GM18499 (cell line): ENCODE data around the gene NDUFA6.
A peak's percentile ranks its signal among the peaks of the same experiment; 100 is the strongest.
"Not testable (repeated sequence)": the region's sequence is repeated elsewhere in the genome, so short reads cannot be mapped to it uniquely, and the experiment has no call there.

Experiments used
- ATAC-seq: cut with Tn5 transposase; IDR thresholded peaks from one replicate; pipeline ENCODE4 v1.9.1; 2021; ENCODE audit warnings: moderate number of reproducible peaks; ENCODE audit not compliant: insufficient read depth, unreplicated experiment

Gene NDUFA6

DNA sequence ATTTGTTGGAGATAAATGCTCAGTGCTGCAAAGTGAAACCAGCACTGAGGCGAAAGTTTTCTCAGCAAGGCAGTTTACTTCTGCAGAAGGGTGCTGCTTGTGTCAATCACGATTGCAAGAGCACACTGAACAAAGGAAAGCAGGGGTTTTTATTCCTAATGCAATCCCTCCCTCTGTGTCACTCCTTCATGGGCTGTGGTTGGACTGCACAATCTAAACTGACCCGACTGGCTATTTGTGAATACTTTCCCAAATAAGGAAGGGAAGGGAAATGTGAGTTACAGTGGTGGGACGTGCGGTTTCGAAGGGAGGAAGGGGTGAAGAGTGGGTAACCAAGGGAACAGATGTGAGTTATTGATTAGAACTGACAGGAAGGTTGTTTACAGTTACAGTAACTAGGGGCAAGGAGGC lies 24.9 kb upstream of the NDUFA6 start:
- not testable (repeated sequence) for ATAC-seq

DNA sequence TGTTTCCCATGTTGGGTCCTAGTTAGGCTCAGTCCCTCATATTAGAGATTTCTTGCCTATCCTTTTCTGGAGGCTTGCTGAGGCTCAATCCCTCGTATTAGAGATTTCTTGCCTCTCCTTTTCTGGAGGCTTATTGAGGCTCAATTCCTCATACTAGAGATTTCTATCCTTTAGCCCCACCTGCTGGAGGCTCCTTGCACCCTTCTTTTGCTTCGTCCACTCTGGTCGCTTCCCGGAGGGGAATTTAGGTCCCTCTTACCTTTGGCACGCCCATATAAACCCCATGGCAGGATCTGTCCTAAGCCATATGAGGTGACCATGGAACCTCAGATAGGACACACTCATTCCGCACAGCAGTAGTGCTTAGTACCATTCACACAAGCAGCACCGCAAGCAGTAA lies 24.1 kb upstream of the NDUFA6 start:
- no peak for ATAC-seq

DNA sequence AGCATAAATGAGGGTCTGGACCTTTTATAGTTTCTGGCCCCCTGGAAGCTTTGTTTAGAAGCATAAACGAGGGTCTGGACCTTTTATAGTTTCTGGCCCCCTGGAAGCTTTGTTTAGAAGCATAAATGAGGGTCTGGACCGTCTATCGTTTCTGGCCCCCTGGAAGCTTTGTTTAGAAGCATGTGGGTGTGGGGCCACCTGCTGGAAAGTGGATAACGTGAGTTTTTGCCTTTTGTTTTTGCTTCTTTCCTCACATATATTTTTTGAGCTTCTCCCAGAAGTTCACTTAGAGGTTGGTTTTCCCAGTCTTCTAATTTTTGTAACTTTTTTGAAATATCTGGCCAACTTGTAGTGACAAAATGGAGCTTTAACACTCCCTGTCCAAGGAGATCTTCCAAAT lies 22.2 kb upstream of the NDUFA6 start:
- ATAC-seq: not testable (repeated sequence)

DNA sequence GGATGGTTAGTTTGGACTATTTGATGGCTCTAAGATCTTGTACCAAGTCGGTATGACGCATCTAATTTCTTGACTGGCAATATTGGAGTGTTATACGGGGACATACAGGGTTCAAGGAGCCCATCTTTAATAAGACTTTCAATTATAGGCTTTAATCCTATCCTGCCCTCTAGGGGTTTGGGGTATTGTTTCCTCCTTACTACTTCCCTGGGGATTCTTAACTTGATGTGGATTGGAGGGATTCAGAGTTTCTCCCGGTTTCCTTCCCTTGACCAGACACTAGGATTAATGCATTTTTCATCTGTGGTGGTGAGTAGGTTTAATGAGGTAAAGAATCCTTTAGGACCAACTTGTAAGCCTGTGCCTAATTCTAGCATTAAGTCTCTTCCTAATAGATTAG lies 21.2 kb upstream of the NDUFA6 start:
- ATAC-seq: no peak

DNA sequence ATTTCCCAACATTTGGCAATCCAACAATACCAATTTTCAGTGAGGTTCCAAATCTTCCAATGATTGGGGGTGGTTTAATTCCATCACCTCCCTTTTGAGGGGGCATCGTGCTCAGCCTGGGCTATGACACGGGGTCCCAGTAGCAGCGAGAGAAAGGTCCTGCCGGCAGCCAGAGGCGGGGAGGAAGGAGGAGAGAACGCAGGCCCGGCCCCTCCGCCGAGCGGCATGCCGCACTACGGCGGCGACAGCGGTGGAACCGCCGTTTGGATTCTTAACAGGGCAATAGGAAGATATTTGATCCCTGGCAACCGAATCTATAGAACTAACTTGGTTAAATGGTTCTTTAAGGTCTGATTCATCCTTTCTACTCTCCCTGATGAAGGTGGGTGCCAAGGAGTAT lies 18.3 kb upstream of the NDUFA6 start:
- ATAC-seq: no peak

DNA sequence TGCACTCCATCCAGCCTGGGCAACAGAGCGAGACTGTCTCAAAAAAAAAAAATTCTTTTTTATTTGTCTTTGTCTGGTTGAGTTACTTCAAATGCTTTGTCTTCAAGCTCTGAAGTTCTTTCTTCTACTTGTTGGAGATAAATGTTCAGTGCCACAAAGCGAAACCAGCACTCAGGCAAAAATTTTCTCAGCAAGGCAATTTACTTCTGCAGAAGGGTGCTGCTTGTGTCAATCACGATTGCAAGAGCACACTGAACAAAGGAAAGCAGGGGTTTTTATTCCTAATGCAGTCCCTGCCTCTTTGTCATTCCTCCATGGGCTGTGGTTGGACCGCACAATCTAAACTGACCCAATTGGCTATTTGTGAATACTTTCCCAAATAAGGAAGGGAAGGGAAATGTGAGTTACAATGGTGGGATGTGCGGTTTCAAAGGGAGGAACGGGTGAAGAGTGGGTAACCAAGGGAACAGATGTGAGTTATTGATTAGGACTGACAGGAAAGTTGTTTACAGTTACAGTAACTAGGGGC lies 13.8 kb upstream of the NDUFA6 start:
- not testable (repeated sequence) for ATAC-seq

DNA sequence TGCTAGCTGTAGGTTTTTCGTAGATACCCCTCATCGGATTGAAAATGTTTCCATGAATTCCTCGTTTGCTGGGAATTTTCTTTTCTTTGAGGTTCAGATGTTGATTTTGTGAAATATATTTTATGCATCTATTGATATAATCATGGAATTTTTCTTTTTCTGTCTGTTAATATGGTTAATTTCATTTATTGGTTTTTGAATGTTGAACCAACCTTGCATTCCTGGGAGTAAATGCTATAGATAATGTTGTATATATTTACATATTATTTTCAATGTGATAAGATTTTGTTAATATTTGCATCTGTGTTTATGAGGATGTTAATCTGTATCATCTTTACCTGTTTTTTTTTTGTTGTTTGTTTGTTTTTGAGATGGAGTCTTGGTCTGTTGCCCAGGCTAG lies 10.6 kb upstream of the NDUFA6 start:
- ATAC-seq: no peak

DNA sequence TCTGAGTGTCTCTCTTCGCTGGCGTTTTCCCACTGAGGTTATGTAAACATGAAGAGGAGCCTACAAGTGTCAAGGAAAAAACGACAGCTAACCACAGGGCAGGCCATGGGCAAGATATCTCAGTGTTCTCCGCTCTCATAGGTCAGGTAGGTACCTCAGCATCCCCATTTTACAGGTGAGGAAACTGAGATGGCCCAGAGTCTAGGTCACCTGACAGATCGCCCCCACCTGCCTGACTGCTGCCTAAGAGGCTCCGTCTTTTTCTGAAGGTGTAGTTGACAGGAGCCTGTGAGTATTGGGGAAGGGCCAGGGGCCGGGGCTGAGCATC lies 847 bp upstream of the NDUFA6 start:
- ATAC-seq: no peak

DNA sequence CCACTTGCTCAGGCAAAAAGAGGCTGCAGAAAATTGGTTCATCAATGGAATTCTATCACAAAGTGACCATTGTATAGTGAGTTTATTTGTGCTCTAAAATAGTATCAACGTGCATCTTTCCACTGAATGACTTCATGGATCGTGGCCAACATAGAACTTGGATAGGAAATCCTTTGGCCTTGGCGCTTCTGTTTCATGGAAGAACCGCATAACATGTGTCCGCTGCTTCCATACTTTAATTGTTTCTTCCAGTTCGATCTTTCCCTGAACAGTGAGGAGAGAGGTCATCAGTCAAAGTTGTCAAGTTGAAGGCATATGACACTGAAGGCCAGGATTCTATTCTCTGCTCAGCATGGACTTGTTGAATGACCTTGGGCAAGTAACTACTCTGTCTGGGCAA lies 4.5 kb downstream of the NDUFA6 start:
- no peak for ATAC-seq

DNA sequence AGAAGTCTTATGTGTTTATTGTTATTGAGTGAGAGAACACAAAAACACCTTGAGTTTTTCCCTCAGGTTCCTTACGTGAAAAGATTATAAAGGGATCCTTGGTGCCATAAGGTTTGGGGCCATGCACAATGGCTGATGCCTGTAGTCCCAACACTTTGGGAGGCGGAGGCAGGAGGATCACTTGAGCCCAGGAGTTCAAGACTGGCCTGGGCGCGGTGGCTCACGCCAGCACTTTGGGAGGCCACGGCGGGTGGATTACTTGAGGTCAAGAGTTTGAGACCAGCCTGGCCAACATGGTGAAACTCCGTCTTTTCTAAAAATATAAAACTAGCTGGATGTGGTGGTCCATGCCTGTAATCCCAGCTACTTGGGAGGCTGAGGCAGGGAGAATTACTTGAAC lies 5.7 kb downstream of the NDUFA6 start:
- no peak for ATAC-seq

DNA sequence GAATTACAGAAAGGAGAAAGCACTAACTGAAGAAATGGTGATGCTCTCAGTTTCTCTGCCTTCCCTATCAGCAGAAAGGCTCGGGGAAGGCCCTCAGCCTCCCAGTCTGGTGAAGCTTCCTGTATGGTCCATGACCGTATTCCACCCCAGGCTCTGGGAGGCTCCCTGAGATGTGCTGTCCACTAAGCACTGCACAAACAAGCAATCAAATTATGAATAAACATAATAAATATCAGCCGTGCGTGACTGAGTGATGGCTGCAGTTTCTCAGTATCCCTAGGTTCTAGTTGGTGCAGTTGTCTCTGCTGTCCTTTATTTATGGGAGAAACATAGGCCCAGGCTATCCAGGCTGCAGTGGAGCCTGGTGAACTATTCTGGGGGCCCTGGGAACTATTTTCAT lies 7.5 kb downstream of the NDUFA6 start:
- ATAC-seq: no peak

DNA sequence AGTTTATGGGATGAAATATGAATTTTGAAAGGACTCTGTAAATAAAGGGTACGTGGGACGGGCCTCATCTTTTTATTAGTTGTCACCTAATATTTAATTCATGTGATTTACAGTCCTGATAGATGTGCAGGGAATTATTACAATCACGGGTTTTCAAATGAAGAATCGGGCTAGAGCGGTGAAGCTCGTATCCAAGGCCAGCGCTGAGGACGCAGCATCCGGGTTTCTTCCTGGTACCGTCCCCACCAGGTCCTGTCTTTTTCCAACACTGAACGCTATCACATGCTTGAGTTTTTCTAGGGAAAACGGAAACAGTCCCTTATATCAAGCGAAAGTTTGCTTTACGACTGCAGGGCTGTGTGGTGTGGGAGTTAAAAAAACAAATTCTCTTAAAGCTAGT lies 10.3 kb downstream of the NDUFA6 start:
- no peak for ATAC-seq

DNA sequence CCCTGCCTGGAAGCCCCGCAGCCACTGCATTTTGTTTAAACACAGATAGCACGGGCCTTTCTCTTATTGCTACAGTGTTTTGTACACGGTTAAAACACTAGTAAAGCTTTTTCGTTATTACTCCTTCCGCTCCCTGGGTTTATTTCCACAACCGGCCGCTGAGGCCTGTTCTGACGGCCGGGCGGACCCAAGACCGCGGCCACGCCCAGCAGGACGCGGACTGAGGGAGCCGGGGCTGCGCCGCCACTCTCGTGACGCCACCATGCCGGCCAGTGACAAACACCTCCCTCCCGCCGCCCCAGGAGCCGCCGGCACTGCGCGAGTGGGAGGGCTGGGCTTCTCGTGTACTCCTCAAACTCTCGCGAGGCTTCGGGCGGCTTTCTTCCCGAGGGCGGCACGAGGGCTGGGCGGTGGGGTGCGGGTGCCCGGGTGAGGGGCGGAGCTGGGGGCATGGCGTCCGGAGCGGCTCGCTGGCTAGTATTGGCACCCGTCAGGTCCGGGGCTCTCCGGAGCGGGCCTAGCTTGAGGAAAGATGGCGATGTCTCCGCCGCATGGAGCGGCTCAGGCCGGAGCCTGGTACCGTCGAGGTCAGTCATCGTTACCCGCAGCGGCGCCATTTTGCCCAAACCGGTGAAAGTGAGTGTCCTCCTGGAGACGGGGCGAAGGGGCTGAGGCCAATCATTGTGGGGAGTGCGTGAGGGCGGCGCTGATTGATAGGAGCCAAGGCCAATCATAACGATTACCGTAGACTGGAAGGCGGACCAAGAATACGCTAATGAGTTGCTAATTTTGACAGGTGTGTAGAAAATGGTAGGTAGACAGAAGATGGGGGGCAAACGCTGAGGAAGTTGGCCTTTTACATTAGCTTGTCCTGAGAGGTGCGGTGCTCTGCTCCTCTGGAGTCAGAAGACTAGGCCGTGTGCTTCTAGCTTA lies 11.0 kb downstream of the NDUFA6 start, which contains the start of gene SMDT1:
Gene SMDT1, plus strand, starts transcription at position 382 of the 933 bp plus-strand sequence. Its CDS starts 69 bp downstream, at position 451.
- peak; percentile 74 for ATAC-seq

DNA sequence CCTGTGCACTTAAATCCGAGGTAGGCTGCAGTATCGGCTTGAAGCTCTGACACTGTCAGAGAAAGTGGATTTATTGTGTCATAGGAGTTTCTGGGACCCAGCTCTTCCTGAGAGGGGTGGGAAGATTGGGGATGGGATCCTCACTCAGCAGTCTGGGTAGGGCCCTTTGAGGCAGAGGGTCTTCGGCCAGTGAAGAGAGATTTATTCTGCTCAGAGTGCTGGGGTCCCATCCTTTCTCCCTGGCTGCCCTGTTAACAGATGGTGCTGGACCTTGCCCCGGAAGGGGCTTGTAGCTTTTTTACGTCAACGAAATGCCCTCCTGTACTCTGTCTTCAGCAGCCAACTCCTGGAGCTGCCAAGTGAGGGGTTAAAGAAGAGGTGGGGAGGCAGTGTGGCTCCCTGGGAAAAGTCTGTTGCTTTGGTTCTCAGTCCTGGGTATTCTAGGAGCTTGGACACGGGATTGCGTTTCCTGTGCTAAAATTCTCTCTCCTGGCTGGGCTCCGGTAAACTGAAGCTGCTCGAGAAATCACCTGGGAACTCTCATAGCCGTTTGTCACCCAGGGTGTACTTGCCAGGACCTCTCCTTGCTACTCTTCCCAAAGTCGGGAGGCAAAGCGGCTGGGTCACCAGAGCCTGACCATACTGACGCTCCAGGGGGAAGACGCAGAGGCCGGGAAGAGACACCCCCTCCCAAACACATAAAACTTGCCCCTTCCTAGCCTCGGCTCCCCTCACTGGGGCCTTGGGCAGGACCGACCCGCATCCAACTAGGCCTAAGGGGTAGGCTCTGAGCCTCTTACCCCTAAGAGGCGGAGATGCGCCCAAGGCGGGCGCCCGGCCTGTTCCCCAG lies 11.9 kb downstream of the NDUFA6 start:
- ATAC-seq: no peak

DNA sequence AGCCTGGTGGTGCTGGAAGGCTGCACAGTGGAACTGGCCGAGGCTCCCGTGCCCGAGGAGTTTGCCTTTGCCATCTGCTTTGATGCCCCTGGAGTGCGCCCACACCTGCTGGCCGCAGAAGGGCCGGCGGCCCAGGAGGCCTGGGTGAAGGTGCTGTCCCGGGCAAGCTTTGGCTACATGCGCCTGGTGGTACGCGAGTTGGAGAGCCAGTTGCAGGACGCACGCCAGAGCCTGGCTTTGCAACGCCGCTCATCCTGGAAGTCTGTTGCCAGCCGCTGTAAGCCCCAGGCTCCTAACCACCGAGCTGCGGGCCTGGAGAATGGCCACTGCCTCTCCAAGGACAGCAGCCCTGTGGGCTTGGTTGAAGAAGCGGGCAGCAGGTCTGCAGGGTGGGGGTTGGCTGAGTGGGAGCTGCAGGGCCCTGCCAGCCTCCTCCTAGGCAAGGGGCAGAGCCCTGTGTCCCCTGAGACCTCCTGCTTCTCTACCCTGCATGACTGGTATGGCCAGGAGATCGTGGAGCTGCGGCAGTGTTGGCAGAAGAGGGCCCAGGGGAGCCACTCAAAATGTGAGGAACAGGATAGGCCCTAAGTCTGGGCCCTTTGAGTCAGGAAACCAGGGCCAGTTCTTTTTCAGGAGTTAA lies 13.0 kb downstream of the NDUFA6 start:
- ATAC-seq: no peak

DNA sequence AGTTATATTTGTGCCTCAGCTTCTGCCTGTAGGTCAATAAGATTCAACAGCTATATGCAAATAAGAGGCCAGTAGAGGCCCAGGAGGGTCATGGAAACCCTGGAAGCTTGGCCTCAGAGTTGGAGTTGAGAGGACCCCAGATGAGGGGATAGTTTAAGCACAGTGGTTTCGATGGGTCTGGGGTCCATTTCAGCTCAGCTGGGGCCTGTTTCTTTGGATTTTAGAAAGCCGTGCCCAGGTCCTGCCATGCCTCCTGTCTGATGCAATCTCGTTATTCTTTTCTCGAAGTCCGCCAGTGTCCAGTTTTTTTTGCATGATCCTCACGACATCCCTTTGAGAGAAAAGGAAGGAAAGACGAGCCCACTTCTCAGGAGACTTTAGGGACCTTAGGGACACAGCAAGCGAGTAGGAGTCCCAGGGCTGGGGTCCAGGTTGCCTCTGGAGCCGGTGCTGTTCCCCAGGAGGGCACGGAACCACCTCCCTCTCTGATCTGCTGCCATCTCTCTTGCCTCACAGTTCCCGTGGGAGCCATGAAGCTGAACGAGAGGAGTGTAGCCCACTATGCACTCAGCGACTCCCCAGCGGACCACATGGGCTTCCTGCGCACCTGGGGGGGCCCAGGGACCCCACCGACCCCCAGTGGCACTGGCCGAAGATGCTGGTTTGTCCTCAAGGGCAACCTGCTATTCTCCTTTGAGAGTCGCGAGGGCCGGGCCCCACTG lies 13.6 kb downstream of the NDUFA6 start:
- ATAC-seq: no peak

DNA sequence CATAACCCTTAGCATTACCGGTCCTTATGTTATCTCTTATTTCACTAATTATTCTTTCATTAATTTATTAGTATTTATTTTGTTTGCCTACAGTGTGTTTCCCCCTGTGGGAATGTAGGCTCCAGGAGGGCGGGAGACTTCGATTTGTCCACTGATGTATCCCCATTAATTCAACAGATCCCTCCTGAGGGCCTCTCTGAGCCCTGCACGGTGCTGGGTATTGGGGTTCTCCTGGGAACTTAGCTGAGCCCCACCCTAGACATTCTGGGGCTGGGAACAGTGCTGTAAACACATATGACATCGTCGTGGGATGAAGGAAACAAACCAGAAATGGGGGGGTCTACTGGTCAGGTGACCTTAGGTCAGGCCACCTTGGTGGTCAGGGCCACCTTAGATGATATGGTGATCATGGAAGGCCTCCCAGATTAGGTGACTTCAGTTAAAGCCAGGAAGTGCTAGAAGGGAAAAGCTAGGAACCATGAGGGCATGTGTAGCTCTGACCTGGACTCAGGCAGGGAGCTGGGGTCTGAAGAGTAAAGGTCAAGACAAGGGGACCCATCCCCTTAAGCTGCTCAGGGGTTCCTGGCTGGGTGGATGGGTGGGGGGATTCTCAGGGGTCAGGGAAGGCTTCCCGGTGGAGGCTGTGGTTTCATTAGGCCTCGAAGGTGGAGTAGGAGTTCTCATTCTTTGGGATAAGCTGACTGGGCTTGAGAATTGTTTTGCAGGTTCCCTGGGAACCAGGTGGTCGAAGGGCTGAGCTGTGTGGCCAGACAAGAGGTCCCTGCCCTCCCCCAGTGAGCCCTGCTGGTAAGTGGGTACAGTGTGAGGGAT lies 15.5 kb downstream of the NDUFA6 start:
- no peak for ATAC-seq

DNA sequence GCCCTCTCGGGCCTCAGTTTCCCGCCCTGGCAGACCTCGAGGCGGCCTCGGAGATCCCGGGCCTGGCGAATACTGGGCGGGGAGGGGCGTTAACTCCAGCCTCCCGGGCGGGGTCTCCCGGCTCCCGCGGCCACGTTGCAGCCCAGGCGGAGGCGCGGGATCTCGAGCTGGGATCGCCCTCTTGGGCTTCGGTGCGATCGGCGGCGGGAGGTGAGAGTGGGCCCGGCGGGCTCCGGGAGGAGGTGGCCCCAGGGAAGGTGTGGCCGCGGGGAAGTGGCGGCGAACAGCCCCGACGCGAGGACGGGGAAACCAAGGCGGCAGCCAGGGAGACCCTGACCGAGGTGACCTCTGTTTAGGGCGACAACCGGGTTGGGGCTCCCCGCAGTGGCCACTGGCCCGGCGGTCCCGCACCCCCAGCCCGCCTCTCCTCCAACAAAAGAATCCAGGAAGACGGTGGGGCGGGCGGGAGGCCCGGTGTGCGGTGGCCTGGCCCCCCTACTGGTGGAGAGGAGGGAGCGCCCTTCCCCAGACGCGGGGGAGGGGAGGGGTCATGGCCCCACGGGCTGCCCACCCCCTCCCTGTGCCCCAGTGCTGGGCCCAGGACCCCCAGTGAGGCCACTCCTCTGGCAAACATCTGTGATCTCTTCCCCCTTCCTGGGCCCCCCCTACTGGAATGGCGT lies 16.3 kb downstream of the NDUFA6 start, which contains the start of gene PHETA2:
Gene PHETA2, plus strand, starts transcription at position 117 of the 680 bp plus-strand sequence. CDS start 3,046 bp downstream, outside the sequence.
- ATAC-seq: no peak
